Panc1 (cell line): ENCODE measurements around the gene SMAGP. TPM values are rescaled to one million over a fixed set of nuclear protein-coding genes. Genes with fewer than 3 reads are reported as not detected.
A peak's percentile ranks its signal among the peaks of the same experiment; 100 is the strongest.
"Not testable (repeated sequence)": the region's sequence is repeated elsewhere in the genome, so short reads cannot be mapped to it uniquely, and the experiment has no call there.

Experiments used
- ATAC-seq: fragments of 200-7000 bp; cut with Tn5 transposase; 2 replicates; pipeline ENCODE4 v1.9.1; 2020; ENCODE audit warnings: mild to moderate bottlenecking, moderate library complexity
- BruUV-seq: library from RNA; stranded (reverse); fragments of 400-500 nt; replicated peaks from 2 replicates; lab custom pipeline; 2021; lab: Mats Ljungman, UMichigan
- CTCF ChIA-PET: fragments of 300-600 bp; sonication (Branson Sonifier 250); formaldehyde crosslinking; loops from one replicate; lab custom pipeline; 2022; ENCODE audit warnings: antibody characterized with exemption; lab: Charles Lee
- POLR2A ChIA-PET: fragments of 300-600 bp; sonication (Branson Sonifier 250); formaldehyde crosslinking; loops from one replicate; lab custom pipeline; 2022; ENCODE audit warnings: antibody characterized with exemption; lab: Charles Lee
- DNase-seq: peaks from one replicate; pipeline ENCODE4 v3.0.0-alpha.2; 2010; ENCODE audit warnings: low read depth, low spot score
- H3K27ac ChIP-seq: 2 replicates; pipeline ENCODE4 v1.5.1; 2011; ENCODE audit warnings: mild to moderate bottlenecking, low read length, inconsistent platforms
- H3K27me3 ChIP-seq: fragments of 200-500 bp; sonication (Bioruptor generic); 2 replicates; pipeline ENCODE4 v1.6.0; 2014; ENCODE audit warnings: low read length, inconsistent platforms; ENCODE audit not compliant: control insufficient read depth, insufficient read depth
- H3K36me3 ChIP-seq: fragments of 200-500 bp; sonication (Bioruptor generic); 2 replicates; pipeline ENCODE4 v1.5.1; 2014; ENCODE audit warnings: inconsistent platforms, mild to moderate bottlenecking, low read length, moderate library complexity; ENCODE audit not compliant: control insufficient read depth, insufficient read depth
- H3K4me1 ChIP-seq: 2 replicates; pipeline ENCODE4 v1.5.1; 2011; ENCODE audit warnings: inconsistent platforms, mild to moderate bottlenecking, low read length, moderate library complexity; ENCODE audit not compliant: control insufficient read depth, insufficient read depth
- H3K4me3 ChIP-seq, 2 experiments: 2 replicates each; pipeline ENCODE4 v1.5.1; 2011 to 2012; ENCODE audit warnings: low read depth in 2 of 2, low read length in 2 of 2, mild to moderate bottlenecking in 2 of 2, inconsistent platforms in 1 of 2, moderate library complexity in 1 of 2
- H3K9me3 ChIP-seq: fragments of 200-500 bp; sonication (Bioruptor generic); 2 replicates; pipeline ENCODE4 v1.5.1; 2014; ENCODE audit warnings: low read depth, mild to moderate bottlenecking, inconsistent platforms, low read length, moderate library complexity; ENCODE audit not compliant: control insufficient read depth, insufficient read depth
- POLR2AphosphoS5 ChIP-seq: IDR thresholded peaks from 2 replicates; pipeline ENCODE4 v1.6.1; 2012; ENCODE audit warnings: mild to moderate bottlenecking, low read depth, low read length, moderate library complexity
- SIN3A ChIP-seq: IDR thresholded peaks from 2 replicates; pipeline ENCODE4 v1.6.1; 2012; ENCODE audit warnings: low read depth, mild to moderate bottlenecking, low read length, moderate library complexity, borderline replicate concordance; ENCODE audit not compliant: insufficient read depth
- TCF7L2 ChIP-seq: IDR thresholded peaks from 2 replicates; pipeline ENCODE4 v1.6.1; 2011; ENCODE audit warnings: mild to moderate bottlenecking, low read depth, low read length, inconsistent platforms
- in situ Hi-C: cut with HindIII; loops from 2 replicates; pipeline ENCODE4 v1.10.0; 2016; ENCODE audit warnings: low sequenced_read_pairs, low pct_unique_long_range_greater_than_20kb
- intact Hi-C: fragments of 100-400 bp; cut with micrococcal nuclease; formaldehyde crosslinking; loops from one replicate; pipeline ENCODE4 v1.10.0; 2022; ENCODE audit not compliant: unreplicated experiment
- total RNA-seq: library from RNA; stranded (reverse); gene quantifications from one replicate; pipeline ENCODE4 v1.2.1, GENCODE V29; 2021; ENCODE audit not compliant: unreplicated experiment
- TF ChIP-seq, protein P1 (sequence below): fragments of 450-650 bp; IDR thresholded peaks from 2 replicates; pipeline ENCODE4 v1.5.1; 2017; ENCODE audit warnings: mild to moderate bottlenecking
- TF ChIP-seq, protein P2 (sequence below), 2 experiments: IDR thresholded peaks; 2 replicates each; pipeline ENCODE4 v1.6.1; 2011 to 2012; ENCODE audit warnings: low read depth in 2 of 2, control low read depth in 1 of 2, low read length in 1 of 2, mild to moderate bottlenecking in 1 of 2, moderate library complexity in 1 of 2; ENCODE audit not compliant: insufficient read depth in 1 of 2

The SMAGP gene
- total RNA-seq, 1 experiment from 2014 or later, result 2.4 TPM

DNA sequence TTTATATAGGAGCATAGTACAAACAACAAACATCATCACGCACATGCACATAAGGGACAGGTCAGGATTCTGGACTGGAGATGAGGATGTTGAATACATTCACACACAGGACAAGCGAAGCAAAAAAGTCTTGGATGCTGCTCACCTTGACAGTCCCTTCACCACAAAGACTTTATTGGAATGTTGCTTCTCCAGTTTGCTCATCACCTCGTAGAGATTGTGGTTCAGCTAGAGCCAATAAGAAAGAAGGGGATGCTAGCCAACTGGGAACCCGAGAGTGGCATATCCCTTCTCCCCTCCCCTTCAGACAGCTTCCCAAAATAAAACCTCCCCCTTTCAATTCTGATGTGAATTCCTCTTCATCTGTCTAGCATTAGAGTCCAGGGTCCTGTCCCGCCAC is 25.4 kb upstream of the SMAGP start:
- H3K27me3 ChIP-seq, result no peaks in the 10 kb centered on the region
- H3K9me3 ChIP-seq, result no peaks in the 10 kb centered on the region
- no peak overlapping the region for H3K4me3 ChIP-seq
- ATAC-seq (no peak), DNase-seq (no peak)
- POLR2A ChIA-PET, result interaction anchor here (0.6 kb wide), 1 partner anchor 69 kb away, joined by 4 read pairs; no protein-coding TSS in a partner anchor
- no peaks in the 10 kb centered on the region for H3K4me1 ChIP-seq
- intact Hi-C loops, result no loop called here
- no peak overlapping the region for H3K27ac ChIP-seq
- no TSS peak for BruUV-seq
- in situ Hi-C loops, result no loop called here
- TF ChIP-seq, protein P1, sequence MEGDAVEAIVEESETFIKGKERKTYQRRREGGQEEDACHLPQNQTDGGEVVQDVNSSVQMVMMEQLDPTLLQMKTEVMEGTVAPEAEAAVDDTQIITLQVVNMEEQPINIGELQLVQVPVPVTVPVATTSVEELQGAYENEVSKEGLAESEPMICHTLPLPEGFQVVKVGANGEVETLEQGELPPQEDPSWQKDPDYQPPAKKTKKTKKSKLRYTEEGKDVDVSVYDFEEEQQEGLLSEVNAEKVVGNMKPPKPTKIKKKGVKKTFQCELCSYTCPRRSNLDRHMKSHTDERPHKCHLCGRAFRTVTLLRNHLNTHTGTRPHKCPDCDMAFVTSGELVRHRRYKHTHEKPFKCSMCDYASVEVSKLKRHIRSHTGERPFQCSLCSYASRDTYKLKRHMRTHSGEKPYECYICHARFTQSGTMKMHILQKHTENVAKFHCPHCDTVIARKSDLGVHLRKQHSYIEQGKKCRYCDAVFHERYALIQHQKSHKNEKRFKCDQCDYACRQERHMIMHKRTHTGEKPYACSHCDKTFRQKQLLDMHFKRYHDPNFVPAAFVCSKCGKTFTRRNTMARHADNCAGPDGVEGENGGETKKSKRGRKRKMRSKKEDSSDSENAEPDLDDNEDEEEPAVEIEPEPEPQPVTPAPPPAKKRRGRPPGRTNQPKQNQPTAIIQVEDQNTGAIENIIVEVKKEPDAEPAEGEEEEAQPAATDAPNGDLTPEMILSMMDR, result no peak
- TF ChIP-seq TCF7L2 (no peak), POLR2AphosphoS5 (no peak), SIN3A (no peak)
- TF ChIP-seq, protein P2, sequence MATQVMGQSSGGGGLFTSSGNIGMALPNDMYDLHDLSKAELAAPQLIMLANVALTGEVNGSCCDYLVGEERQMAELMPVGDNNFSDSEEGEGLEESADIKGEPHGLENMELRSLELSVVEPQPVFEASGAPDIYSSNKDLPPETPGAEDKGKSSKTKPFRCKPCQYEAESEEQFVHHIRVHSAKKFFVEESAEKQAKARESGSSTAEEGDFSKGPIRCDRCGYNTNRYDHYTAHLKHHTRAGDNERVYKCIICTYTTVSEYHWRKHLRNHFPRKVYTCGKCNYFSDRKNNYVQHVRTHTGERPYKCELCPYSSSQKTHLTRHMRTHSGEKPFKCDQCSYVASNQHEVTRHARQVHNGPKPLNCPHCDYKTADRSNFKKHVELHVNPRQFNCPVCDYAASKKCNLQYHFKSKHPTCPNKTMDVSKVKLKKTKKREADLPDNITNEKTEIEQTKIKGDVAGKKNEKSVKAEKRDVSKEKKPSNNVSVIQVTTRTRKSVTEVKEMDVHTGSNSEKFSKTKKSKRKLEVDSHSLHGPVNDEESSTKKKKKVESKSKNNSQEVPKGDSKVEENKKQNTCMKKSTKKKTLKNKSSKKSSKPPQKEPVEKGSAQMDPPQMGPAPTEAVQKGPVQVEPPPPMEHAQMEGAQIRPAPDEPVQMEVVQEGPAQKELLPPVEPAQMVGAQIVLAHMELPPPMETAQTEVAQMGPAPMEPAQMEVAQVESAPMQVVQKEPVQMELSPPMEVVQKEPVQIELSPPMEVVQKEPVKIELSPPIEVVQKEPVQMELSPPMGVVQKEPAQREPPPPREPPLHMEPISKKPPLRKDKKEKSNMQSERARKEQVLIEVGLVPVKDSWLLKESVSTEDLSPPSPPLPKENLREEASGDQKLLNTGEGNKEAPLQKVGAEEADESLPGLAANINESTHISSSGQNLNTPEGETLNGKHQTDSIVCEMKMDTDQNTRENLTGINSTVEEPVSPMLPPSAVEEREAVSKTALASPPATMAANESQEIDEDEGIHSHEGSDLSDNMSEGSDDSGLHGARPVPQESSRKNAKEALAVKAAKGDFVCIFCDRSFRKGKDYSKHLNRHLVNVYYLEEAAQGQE (IDR thresholded peaks at IDR 0.05; ENCODE audit: insufficient read depth in 1 of 2, low read depth in 2 of 2, low read length in 1 of 2), result no peak
- CTCF ChIA-PET, result no interaction called here
- H3K36me3 ChIP-seq, result no peaks in the 10 kb centered on the region

DNA sequence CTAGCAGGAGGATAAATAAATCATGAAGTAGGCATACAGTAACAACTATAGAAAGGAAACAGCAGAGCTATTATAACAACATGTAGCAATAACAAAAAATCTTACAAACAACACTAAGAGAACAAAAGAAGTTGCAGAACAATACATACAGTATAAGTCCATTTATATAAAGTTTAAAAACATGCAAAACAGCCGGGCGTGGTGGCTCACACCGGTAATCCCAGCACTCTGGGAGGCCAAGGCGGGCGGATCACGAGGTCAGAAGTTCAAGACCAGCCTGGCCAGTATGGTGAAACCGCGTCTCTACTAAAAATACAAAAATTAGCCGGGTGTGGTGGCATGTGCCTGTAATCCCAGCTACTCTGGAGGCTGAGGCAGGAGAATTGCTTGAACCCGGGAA is 23.9 kb upstream of the SMAGP start:
- not testable (repeated sequence) for H3K9me3 ChIP-seq

DNA sequence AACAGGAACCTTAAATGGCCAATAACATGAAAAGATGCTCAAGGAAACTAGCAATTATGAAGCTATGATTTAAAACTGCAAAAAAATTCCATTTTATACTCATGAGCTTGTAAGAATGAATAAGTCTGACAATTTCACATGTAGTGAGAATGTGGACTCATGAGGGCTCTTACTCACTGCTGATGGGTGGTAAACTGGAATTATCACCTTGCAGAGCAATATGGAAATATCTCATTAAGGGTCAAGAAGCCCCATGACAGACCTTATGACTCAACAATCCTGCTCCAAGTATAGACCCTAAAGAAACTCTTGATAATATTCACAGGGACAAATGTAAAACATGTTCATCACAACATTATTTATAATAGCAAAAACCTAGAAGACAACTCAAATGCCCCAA is 23.5 kb upstream of the SMAGP start:
- Histone ChIP-seq H3K4me1 (no peaks in the 10 kb centered on the region), H3K27me3 (no peaks in the 10 kb centered on the region), H3K9me3 (no peaks in the 10 kb centered on the region), H3K36me3 (no peaks in the 10 kb centered on the region), H3K27ac (no peak overlapping the region), H3K4me3 (no peak overlapping the region)
- ChIA-PET POLR2A (no interaction called here), CTCF (interaction anchor here (0.6 kb wide), 1 partner anchor 76 kb away, joined by 3 read pairs; no protein-coding TSS in a partner anchor)
- TF ChIP-seq, protein P2 (IDR thresholded peaks at IDR 0.05; ENCODE audit: insufficient read depth in 1 of 2, low read depth in 2 of 2, low read length in 1 of 2), result no peak
- in situ Hi-C loops (no loop called here), intact Hi-C loops (no loop called here)
- DNase-seq, result no peak
- ATAC-seq, result no peak
- no TSS peak for BruUV-seq

More for the DNA sequence above, 23.9 kb upstream of the SMAGP start:
- intact Hi-C loops, H3K4me1 ChIP-seq, BruUV-seq, CTCF ChIA-PET, POLR2A ChIA-PET, H3K27ac ChIP-seq, H3K36me3 ChIP-seq, ATAC-seq, H3K27me3 ChIP-seq, in situ Hi-C loops, DNase-seq, H3K4me3 ChIP-seq: not testable (repeated sequence)

DNA sequence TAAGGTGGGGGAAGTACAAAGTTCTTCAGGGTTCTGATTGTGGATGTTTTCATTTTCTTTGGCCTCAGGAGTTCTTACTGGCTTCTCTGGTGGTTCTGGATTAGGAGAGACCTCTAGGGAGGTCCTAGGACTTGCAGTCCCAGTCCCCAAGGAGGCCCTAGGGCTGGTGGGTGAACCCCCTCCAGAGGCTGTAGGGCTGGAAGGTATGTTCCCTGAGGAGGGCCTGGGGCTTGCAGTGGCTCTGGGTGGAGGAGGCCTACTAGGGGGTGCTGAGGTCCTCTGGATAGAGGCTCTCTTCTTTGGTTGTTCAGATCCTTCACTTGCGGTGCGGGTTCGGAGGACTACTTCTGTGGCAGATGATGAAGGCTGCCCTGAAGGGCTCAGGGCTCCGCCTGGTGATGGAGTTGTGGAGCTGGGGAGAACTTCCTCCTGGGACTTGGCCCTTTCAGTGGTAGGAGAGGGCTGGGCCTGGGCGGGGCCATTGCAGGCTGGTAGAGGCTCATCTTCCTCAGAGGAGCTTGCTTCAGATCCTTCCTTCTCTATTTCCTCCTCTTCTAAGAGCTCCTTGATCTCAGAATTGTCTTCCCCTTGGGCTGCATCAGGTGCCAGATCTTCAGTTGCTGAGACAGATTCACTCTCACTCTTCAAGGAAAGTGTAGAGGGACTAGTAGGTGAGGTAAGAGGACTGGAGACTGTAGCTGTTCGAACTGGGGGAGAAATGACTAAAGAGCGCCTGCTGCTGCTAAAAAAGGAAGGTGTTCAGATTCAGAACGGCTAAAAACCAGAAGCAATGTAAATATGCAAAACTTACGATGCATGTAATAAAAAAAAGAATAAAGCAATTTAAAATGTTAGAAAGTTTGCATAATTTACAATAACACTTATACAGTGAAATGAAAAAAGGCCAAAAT is 21.6 kb upstream of the SMAGP start:
- H3K9me3 ChIP-seq, H3K4me1 ChIP-seq, intact Hi-C loops, H3K36me3 ChIP-seq, H3K27ac ChIP-seq, BruUV-seq, H3K27me3 ChIP-seq, DNase-seq, in situ Hi-C loops, H3K4me3 ChIP-seq: not testable (repeated sequence)
- ATAC-seq, result peak; percentile 70; the same call in 1 of the 2 replicates
- ChIA-PET CTCF (interaction anchor here (0.6 kb wide), 1 partner anchor 123 kb away, joined by 5 read pairs; no protein-coding TSS in a partner anchor), POLR2A (interaction anchor here (0.6 to 0.7 kb wide), 2 partner anchors 133 to 146 kb away, joined by 7 read pairs; no protein-coding TSS in a partner anchor)
